Adrenal gland (tissue), 12 donors: ENCODE results near the gene ARHGAP10. TPM values are rescaled to one million over a fixed set of nuclear protein-coding genes. Genes with fewer than 3 reads are reported as not detected.

Source experiments
- DNase-seq, 7 donors: peaks; one replicate each; pipeline ENCODE4 v3.0.0-alpha.2; 2019 to 2020
- H3K27ac ChIP-seq, 5 donors: fragments of 200-600 bp; sonication (generic) in 4 of 5; 1 replicate in 3 of 5; 2 replicates in 2 of 5; pipeline versions ENCODE4 v1.5.1 to v1.8.0; 2016 to 2020; ENCODE audit warnings: mild to moderate bottlenecking in 1 of 5
- H3K27me3 ChIP-seq: fragments of 200-600 bp; 2 replicates; pipeline ENCODE4 v1.8.0; 2021
- H3K36me3 ChIP-seq, 2 donors: fragments of 200-600 bp; replicated peaks in 1 of 2; 1 replicate in 1 of 2; 2 replicates in 1 of 2; pipeline versions ENCODE4 v1.5.1 to v1.8.0; 2018 to 2022
- H3K4me1 ChIP-seq, 2 donors: fragments of 200-600 bp; replicated peaks in 1 of 2; 1 replicate in 1 of 2; 2 replicates in 1 of 2; pipeline versions ENCODE4 v1.5.1 to v1.8.0; 2018 to 2021
- H3K4me3 ChIP-seq, 4 donors: fragments of 200-600 bp; sonication (generic) in 3 of 4; one replicate each; pipeline ENCODE4 v1.5.1; 2016 to 2018
- H3K9me3 ChIP-seq, 3 donors: fragments of 200-600 bp; sonication (generic) in 1 of 3; replicated peaks in 1 of 3; 1 replicate in 2 of 3; 2 replicates in 1 of 3; pipeline versions ENCODE4 v1.5.1 to v1.8.0; 2016 to 2021
- POLR2A ChIP-seq, 2 donors: fragments of 450-650 bp; IDR thresholded peaks; one replicate each; pipeline ENCODE4 v1.6.1; 2017; ENCODE audit warnings: antibody characterized with exemption in 2 of 2, mild to moderate bottlenecking in 2 of 2, moderate library complexity in 1 of 2
- WGBS, 4 donors: extraction: QIAGEN DNeasy Blood & Tissue Kit in 2 of 4; methylation state at CpG; one replicate each; pipeline versions ENCODE4 v1.1.5 to v1.1.7; 2013 to 2017; 5-methylcytosine and 5-hydroxymethylcytosine counted together
- intact Hi-C, 2 donors: fragments of 100-400 bp; cut with DNase I; formaldehyde crosslinking; loops; one replicate each; pipeline versions ENCODE4 v1.14.1 to v1.15.0; 2022 to 2023
- polyA plus RNA-seq, 3 donors: library from polyadenylated mRNA; stranded (reverse); fragments of 200-250 nt in 2 of 3; fragments of 350-450 nt in 1 of 3; fragmentation: Illumina TruSeq in 1 of 3; extraction: RNeasy Lipid Tissue Mini Kit (QIAGEN cat#74804) in 1 of 3; gene quantifications; one replicate each; pipeline ENCODE4 v1.2.3, GENCODE V29; 2013 to 2014
- total RNA-seq, 9 donors: library from RNA; depleted of rRNA in 4 of 9; stranded (reverse); fragments of >200 nt in 4 of 9; fragments of 120-200 nt in 1 of 9; fragmentation: NEBNext Ultra II Directional in 1 of 9; extraction: Animal tissue kit (Norgen Biotek cat#: 25700) in 1 of 9; gene quantifications; one replicate each; pipeline versions ENCODE4 v1.1.0 to v1.2.4, GENCODE V29; 2013 to 2023
- TF ChIP-seq, protein P1 (sequence below), 6 experiments: fragments of 450-650 bp in 4 of 6; fragments of 200-600 bp in 2 of 6; sonication (generic) in 1 of 6; IDR thresholded peaks; 1 replicate in 5 of 6; 2 replicates in 1 of 6; pipeline versions ENCODE4 v1.5.1 to v1.8.0; 2016 to 2021; ENCODE audit warnings: antibody characterized with exemption in 6 of 6, mild to moderate bottlenecking in 2 of 6, moderate library complexity in 1 of 6
- donor health status: healthy with polysubstance abuse.
- donor health status: Bipolar disorder and iron deficiency.
- donor health status: DM: yes; HTN: yes; CAD: no.
- donor health status: DM: no; HTN: no; CAD: no.
- donor health status: DM: no; HTN: no; CAD: no.
- donor health status: DM: yes; HTN: yes; CAD: no.

The ARHGAP10 gene
- total and polyA plus RNA-seq, 12 donors, result 7.0 to 40.8 (median 22.1) TPM

DNA sequence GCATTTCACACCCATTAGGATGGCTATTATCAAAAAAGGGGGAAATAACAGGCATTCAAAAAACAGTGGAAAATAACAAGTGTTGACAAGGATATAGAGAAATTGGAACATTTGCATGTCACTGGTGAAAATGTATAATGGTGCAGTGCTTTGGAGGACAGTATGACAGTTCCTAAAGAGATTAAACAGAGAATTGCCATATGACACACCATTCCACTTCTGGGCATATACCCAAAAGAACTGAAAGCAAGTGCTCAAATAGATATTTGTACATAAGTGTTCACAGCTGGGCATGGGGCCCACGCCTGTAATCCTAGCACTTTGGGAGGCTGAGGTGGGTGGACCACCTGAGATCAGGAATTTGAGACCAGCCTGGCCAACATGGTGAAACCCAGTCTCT lies 362.3 kb downstream of the ARHGAP10 start:
- Histone ChIP-seq H3K4me3 (no peak overlapping the region), H3K36me3 (no peaks in the 10 kb centered on the region), H3K27me3 (no peaks in the 10 kb centered on the region), H3K4me1 (no peaks in the 10 kb centered on the region), H3K9me3 (no peaks in the 10 kb centered on the region), H3K27ac (no peak overlapping the region)
- WGBS, 4 donors, result 85 to 100% (median 98%) methylated on average over 1 of the region's 1 CpG
- intact Hi-C loops, result no loop called here
- TF ChIP-seq POLR2A (IDR thresholded peaks at IDR 0.05), result no peak
- TF ChIP-seq, protein P1, sequence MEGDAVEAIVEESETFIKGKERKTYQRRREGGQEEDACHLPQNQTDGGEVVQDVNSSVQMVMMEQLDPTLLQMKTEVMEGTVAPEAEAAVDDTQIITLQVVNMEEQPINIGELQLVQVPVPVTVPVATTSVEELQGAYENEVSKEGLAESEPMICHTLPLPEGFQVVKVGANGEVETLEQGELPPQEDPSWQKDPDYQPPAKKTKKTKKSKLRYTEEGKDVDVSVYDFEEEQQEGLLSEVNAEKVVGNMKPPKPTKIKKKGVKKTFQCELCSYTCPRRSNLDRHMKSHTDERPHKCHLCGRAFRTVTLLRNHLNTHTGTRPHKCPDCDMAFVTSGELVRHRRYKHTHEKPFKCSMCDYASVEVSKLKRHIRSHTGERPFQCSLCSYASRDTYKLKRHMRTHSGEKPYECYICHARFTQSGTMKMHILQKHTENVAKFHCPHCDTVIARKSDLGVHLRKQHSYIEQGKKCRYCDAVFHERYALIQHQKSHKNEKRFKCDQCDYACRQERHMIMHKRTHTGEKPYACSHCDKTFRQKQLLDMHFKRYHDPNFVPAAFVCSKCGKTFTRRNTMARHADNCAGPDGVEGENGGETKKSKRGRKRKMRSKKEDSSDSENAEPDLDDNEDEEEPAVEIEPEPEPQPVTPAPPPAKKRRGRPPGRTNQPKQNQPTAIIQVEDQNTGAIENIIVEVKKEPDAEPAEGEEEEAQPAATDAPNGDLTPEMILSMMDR (IDR thresholded peaks at IDR 0.05), result no peak
- no peak for DNase-seq

DNA sequence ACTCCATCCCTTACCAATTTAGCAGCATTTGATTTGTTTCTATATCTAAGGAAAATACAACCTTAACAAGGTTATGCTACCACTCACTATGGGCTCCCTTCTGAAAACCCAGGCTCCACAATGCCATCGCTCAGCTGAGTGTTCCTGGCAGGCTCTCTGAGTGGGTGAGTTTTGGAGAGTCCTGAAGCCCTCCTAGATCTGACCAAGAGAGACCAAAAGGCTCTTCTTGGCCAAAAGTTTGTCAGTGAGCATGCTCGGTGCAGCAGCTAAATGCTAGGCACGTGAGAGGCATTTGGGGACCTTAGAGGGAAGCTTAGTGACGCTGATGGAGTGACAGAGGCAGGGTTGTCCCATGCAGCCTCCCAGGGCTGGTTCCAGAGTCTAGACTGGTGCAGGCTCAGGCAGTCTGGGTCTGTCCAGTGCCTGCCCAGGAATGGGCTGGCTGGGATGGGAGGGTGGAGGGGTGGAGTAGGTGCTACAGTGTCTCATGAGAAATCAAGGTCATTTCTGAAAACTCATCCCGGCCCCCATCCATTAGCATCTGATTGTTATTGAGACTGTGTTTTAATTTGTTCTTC lies 363.5 kb downstream of the ARHGAP10 start:
- Histone ChIP-seq H3K4me1 (no peaks in the 10 kb centered on the region), H3K36me3 (no peaks in the 10 kb centered on the region), H3K9me3 (no peaks in the 10 kb centered on the region), H3K27ac (no peak overlapping the region), H3K4me3 (no peak overlapping the region), H3K27me3 (no peaks in the 10 kb centered on the region)
- no peak for DNase-seq
- 87 to 95% (median 91%) methylated on average over 5 of the region's 5 CpGs for WGBS, 4 donors
- intact Hi-C loops, result no loop called here
- TF ChIP-seq, protein P1 (IDR thresholded peaks at IDR 0.05), result no peak
- no peak for TF ChIP-seq POLR2A (IDR thresholded peaks at IDR 0.05)

DNA sequence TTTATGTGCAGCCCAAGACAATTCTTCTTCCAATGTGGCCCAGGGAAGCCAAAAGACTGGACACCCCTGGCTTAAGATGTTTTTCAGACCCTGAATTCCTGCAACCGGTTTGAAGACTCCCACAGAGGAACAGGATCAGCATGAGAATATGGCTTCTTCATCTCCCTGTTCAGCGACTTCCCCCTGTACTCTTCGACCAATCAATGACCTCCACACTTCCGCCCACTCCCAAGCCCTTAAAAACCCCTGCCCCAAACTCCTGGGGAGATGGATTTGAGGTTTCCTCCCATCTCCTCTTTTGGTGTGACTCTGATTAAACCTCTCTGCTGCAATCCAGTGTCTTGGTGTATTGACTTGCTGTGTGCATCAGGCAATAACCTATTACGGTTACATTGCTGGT lies 365.9 kb downstream of the ARHGAP10 start:
- TF ChIP-seq, protein P1 (IDR thresholded peaks at IDR 0.05), result no peak
- no peak for TF ChIP-seq POLR2A (IDR thresholded peaks at IDR 0.05)
- no peak for DNase-seq
- H3K36me3 ChIP-seq, result no peaks in the 10 kb centered on the region
- no peak overlapping the region for H3K4me3 ChIP-seq
- 91 to 96% (median 94%) methylated on average over 5 of the region's 5 CpGs for WGBS, 4 donors
- H3K4me1 ChIP-seq, result no peaks in the 10 kb centered on the region
- no peaks in the 10 kb centered on the region for H3K27me3 ChIP-seq
- intact Hi-C loops, result no loop called here
- no peak overlapping the region for H3K27ac ChIP-seq
- no peaks in the 10 kb centered on the region for H3K9me3 ChIP-seq

DNA sequence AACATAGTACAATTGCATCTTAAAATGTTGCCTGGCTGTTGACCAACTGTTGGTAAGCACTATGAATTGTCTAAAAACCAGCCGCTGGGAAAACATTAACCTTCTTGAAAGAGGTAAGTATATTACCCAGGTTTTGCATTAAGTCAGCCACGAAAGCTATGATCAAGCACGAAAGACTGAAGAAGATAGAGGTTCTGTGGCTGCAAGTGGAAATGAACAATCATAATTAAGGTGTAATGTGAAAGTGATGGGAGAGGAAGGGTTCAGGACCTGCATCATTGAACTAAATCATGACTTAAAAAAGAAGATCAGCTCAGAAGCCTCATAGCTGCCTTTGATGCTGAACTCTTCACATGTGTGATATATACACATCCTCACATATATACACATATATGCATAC lies 369.3 kb downstream of the ARHGAP10 start:
- Histone ChIP-seq H3K36me3 (no peaks in the 10 kb centered on the region), H3K4me1 (no peaks in the 10 kb centered on the region), H3K9me3 (no peaks in the 10 kb centered on the region), H3K27ac (no peak overlapping the region), H3K4me3 (no peak overlapping the region), H3K27me3 (no peaks in the 10 kb centered on the region)
- no peak for DNase-seq
- WGBS, 4 donors, result 80 to 96% (median 94%) methylated on average over 3 of the region's 3 CpGs
- intact Hi-C loops, result no loop called here
- TF ChIP-seq POLR2A (IDR thresholded peaks at IDR 0.05), result no peak
- TF ChIP-seq, protein P1 (IDR thresholded peaks at IDR 0.05), result no peak
